Inflammatory macrophage treated with lipopolysaccharide for 1 hour (primary cell): ENCODE results near the gene CADPS.
A peak's percentile ranks its signal among the peaks of the same experiment; 100 is the strongest.

Experiments
- DNase-seq, 2 donors: peaks; one replicate each; pipeline ENCODE4 v3.0.0-alpha.2; 2020 to 2022

CADPS gene

DNA sequence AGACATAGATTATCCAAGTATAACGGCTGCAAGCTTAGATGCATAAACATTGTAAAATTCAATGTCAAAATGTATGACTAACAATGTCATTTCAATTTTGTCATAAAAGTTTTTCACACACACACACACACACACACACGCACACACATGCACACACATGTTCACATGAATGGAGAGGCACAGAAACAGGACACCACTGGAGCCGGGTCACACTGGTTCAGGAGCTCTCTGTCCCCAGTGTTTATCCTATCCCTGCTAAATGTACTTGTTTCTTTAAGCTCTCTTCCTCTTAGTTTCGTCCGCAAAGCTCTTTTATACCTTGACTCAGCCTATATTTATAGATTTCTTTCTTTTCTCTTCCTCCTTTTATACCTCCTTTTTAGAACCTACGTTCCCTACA lies 249.9 kb downstream of the CADPS start:
- DNase-seq: no peak

DNA sequence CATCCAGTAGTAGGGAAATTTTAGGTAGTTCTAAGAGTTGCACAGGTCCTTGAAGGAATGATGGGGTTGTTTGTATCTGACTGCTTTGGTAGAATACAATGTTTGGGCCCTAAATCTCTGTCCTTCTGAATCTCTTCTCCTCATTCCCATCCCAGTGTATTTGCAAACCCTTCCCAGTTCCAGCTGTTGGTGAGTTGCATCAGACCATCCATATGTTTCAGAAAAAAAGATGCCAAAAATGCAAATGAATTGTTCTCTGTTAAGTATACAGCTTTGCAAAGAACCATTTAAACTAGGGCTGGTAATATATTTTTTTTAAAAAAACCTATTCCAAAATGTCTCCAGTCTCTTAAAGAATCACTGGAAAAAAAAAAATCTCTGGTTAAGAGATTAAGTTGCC lies 251.0 kb downstream of the CADPS start:
- DNase-seq: no peak

DNA sequence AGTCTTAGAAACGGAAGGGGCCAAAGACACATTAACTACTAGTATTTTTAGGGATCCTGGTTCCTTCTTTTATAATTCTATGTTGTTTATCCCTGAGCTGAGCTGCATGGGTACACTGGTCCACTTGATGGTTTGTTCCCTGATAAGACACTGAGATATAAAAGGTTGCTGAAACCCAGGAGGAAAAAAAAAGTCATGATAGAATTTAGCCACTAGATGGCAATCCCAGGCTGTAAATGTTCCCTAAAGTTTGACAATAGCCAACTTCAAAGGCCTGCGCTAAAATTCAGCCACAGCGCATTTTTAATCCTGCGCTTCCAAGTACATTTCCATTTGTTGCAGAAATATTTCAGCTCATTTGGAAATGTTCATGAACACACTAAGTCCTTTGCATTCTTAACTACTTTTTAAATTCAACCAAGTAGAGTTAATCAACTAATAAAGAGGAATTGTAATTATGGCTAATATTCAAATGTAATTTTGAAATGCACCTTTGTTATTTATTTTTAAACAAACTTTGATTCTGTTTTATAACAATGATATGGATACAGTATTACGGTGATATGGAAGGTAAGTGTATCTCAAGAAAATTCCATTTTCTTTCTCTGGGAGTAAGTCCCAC lies 252.6 kb downstream of the CADPS start:
- DNase-seq: peak; percentile 6 to 47

DNA sequence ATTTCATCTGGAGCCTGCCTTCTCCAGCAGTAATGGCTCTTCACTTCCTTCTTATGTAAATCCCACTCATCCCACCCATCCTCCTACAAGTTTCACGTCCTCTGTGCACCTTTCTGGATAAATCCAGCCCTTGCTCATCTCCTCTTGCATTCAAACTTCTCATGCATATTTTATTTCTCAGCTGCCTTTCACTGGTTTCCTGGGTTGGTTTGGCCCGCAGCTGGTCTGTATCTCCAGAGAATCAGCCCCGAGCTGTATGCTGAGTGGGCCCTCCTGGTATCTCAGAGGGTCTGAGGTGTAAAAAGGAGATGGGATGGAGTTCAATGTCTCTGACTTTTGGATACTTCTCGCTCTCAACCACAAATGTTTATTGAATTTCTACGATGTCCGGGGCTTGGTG lies 253.3 kb downstream of the CADPS start:
- no peak for DNase-seq

DNA sequence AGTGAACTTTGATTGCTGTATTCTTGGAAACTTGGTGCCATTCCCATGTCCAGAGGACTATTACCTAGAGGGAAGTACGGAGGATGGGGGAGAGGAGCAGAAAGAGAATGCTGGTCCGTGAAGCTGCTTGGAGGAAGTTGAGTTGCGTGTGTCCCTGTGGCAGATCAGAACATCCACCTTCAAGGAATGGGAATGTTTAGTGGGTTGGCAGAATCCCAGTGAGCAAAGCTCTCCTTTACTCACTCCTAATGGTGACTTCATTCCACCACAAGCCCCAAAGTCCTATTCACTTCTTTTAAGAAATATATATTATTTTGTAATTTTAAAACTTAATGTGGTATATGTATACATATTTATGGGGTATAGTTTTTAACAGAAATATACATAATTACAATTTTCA lies 254.0 kb downstream of the CADPS start:
- DNase-seq: no peak

DNA sequence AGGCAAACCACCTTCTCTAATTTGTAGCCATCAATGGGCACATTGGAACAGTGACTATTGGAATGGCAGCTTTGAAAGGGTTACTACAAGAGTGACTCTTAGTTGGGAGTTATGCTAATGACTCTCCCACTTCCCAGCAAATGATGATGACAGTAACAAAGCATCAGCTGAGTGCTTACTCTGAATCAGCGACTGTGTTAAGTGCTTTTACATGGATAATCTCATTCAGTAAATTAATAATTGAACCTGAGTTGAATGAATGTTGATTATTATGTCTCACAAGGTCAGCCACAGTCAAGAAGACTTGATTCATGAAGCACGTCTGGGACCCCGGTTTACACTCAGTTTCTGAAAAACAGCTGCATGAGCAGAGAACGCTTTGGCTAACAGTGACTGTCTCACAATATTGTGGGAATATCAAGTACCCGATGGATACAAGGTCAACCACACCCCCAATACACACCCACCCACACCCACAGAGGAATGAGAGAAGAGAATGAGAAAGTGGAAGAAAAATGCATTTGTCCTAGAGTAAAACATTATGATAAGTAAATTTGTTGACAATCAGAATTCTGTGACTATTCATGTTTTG lies 259.9 kb downstream of the CADPS start:
- DNase-seq: no peak

DNA sequence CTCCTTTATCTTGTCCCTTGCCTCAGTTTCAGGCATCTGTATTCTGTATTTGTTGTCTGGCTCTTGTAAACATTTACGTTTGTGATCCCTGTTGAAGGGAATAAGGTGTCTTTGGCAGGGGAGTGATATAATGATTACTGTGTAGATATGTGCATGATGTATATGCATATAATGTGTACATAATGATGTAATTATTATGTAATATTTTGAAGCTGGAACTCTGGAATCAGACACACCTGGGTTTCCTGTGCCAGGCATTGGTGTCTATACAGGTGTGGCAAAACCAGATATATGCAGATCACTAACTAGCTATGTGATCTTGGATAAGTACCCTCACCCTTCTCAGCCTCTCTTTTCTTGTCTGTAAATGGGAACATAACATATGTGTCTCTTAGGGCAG lies 260.7 kb downstream of the CADPS start:
- no peak for DNase-seq

DNA sequence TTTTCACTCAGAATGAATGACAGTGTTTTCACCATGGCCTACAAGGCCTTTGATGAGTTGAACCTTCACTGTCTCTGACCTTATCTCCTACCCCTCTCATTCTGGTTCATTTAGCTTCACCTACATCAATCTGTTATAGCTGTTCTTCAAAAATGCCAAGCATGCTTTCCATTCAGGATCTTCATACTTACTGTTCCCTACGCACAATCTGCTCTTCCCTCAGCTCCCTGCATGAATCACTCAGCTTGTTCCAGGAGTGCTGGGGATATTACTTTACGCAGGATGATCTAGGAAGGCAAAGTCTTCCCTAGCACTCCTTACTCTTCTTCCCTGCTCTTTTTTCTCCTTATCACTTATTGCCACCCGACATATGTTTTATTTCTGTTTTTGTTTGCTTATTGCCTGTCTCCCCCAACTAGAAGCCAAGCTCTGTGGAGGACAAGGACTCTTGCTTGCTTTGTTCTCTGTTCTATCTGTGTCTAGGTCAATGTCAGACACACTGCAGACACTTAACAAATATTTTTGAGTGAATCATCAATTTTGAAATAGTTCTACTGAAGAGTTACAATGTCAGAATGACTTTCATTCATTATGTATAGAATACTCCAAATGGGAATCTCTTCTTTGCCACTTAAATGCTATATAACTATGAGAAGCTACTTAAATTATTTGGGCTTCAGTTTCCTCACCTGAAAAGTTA lies 263.5 kb downstream of the CADPS start:
- DNase-seq: no peak

DNA sequence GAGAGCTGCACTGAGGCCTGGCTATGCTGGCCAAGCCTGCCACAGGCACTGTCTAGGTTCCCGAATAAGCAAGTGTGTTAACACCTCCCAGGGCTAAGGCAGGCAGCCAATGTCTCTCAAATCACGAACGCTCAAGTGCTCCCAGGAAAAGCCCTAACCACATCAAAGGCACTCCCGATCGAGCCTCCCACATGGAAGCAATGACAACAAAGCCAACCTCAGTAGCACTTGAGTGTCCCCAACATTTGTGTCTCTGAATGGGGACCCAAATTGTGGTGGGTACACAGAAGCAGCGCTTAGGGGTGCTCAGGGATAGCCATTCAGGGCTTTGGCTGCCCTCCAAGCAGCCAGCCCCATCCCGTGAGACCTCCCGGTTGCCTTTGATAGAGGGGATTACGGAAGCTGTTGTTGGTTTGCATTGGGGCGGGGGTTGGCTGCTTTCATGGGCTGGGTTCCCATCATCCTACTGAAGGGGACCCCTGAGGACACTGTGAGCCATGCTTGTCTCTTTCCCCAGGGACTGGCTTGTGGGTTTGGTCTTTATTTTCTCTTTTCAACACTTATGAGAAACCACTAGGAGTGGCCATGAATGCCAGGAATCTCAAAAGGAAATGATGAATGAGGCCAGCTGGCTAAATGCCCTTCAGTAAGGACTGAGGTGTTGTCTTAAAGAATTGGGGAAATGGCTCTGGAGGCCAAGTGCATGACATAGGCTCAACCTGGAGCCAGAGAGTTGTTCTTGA lies 267.8 kb downstream of the CADPS start:
- DNase-seq: no peak

DNA sequence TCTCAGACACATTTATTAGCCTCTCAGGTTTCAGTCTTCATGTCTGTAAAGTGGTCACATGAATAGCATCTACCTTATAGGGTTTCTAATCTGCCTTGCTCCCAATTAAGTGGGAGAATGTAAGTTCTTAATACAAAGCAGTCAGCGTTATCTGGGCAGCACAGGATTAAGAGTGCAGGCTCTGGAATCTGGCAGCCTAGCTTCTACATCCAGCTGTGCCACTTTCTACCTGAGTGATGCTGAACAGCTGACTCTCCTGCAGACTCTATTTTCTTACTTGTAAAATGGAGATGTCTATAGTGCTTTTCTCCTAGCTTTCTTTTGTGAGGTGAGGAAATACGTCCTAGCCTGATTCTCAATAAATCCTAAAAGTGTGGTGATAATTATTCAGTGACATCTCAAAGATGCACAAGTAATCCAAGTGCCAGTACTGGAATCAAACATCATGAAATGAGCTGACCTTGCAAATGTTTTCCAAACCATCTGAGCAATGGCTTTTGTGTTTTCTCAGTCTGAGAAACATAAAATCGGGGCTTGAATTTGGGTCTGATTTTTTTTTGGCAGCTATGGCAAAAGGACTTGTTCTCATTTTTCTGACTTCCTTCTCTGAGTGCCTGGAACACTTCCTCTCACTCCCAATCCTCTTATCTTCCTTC lies 269.7 kb downstream of the CADPS start:
- DNase-seq: no peak

DNA sequence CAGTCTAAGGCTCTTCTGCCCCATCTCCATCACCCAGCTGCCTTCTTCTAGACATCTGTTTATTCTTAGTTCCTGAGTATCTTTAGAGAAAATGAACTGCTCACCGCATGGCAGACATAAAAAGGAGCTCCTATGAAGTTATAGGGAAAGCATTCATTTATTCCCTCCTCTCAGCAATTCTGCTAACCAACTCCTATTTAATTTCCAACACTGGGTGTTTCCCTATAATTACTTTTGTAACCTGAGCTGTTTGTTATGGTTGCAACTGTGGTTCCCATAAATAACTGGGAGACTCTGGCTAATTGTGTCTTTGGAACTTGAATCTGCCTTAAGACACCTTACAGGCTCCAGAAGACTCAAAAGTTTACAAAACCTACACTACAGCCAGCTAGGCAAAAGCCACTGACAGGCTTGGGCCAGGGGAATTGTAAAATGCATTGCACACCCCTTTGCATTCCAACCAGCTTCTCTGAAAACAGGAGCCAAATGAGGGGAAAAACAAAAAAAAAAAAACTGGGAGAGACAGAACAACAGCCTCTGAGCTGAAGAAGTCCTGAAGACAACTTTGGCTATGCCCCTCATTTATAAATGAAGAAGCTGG lies 270.4 kb downstream of the CADPS start:
- no peak for DNase-seq

DNA sequence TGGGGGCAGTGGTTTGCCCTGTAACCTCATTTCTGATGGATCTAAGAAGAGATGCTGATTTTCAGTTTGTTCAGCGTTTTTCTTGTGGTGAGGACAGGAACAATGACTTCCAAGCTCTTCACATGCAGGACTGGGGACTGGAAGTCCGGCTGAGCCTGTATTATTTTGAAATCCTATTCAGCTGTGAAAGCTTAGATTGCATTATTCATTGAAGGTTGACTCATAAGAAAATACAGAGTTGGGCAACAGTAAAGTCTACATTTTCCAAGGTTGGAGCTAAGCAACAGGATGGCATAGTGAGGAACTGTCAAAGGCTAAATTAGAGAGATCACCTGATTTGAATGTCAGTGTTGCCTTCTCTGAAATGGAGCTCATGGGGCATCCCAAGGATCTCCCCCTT lies 270.9 kb downstream of the CADPS start:
- DNase-seq: peak; percentile 12 to 17

DNA sequence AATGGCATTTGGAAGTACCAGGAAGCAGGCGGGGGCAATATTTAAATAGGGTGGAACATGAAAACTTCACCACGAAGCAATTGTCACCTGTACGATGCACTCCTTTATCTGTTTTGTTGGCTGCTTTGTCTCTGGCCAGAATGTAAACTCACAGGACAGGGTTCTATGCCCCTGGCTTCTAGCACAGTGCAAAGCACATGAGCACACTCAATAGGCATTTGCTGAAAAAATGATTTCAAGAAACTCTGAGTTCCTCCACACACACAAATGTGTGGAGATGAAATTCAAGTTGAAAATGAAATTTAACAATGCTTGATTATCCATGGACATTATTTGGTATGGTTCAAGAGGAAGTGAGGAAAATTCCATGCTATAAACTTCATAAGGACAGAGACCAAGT lies 272.2 kb downstream of the CADPS start:
- no peak for DNase-seq

DNA sequence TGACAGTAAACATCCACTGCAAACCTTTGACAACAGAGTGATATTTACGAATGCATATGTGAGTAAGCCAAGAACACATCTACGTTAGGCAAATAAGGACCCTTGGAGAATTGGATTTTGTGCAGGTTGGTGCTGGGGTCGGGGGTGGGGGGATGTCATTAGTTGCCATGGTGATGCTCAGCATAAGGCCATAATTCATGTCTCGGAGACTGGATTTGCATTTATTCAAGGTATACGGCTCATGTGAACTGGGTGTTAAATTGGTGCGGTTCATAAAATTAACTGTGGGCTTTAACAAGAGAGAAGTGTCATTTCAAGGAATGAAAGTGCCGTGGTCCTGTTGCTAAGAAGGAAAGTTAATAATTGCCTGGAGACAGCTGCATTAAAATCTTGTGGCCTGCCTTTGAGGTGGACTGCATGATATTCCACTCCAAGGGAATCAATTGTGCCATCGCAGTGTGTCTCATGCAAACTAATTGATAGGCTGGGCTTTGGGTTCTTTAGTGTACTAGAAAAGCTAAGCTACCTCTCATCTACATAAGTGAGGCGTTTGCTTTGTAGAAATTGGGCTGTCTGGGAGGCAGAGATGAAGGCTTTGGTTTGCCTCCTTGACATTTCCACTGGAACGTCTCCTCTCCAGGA lies 273.0 kb downstream of the CADPS start:
- DNase-seq: no peak

DNA sequence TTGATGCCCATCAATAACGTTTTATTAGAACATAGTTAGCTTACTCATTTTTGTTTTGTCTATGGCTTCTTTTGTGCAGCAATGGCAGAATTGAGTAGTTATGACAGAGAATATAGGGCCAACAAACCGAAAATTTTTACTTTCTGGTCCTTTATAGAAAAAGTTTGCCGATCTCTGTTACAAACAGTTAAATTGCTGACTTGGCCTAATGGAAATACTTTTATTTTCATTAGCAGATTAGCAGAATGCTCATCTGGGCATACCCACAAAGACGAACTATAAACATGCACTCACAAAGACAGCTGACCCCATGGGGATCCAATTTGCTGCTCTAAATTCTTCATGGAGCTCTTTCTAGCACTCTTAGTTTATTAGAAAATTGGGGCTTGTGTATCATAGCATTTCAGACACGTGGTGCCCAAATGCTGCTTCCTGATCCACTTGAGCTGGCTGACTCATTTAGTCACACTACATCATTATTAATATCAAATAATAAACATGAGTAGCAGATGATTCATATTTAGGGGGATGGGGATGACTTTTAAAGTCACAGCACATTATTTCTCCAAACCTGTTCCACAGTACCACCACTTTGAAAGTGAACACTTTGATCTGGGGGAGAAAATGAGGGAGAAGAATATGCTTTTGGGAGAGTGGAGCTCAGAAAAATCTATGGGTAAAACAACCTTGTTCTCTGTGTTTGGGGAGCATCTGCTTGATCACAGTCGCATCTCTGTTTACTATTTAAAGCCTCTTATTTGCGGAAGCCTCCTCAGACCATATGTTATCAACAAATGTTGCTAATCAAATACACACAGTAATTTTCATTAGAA lies 273.8 kb downstream of the CADPS start:
- DNase-seq: no peak

DNA sequence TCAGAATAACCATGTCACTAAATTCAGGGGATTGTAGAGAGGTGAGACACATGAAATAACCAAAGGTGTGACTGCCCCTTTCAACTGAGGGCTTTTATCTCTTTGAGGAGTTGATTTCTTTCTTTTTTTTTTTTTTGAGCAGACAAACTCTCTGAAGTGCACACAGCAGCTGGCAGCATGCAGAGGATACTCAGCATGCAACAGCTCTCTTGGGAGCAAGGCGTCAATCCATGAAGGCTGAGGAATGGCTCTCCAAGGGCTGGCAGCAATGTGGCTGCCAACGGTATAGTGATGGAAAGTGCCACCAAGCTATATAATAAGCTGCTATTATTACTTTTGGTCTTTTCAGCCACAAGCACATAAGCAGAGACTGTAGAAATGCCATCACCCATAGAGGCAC lies 275.2 kb downstream of the CADPS start:
- no peak for DNase-seq

DNA sequence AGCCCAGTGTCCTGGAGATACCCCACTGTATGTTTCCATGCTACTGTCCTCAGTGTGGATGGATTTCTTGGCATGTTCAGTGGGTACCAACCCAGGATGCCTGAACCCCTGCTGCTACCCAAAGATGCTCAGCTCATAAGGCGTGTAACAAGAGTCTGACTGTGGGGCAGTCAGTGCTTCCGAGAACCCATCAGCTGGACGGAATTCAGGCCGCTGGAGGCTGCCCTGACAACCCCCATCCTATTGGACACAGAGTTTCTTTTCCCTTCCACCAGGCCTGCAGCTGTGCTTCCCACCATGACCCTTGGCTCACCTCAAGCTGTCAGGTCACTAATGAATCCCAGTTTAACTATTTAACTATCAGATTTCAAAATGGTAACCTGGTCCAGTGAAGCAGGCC lies 277.7 kb downstream of the CADPS start:
- DNase-seq: no peak

DNA sequence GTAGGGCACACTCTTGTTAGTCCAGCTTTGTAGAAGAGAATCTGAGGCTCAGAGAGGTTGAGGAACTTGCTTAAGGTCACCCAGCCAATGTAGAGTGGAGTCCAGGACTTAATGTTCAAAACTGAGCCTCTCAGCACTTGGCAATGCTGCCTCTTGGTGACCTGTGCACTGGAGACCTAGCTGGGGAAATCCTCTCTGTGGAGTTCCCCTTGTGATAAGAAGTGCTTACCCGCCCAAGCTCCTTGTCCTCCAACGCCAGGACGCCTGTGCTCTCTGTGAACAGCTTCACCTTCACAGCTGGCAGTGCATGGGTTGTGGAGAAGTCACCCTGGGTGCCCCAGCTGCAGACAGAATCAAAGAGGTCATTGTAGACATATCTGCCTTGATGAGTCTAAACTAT lies 282.8 kb downstream of the CADPS start:
- no peak for DNase-seq

DNA sequence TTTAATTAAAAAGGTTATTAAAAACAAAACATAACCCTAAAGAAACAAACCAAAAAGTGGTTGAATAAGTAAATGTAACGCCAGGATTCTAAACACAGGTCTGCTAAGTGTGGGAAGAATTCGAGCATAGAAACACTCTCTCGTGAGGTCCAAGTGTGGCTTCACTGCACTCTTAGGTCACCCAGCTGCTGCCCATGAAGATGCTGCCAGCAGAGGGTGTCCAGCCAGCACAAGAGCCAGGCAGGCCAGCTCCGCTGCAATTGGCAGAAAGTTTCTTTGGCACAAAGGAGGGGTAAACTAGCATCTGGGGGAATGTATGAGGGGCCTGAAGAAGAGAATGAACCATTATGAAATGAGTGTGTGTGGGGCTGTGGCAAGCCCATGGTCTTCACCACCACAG lies 286.1 kb downstream of the CADPS start:
- DNase-seq: no peak

DNA sequence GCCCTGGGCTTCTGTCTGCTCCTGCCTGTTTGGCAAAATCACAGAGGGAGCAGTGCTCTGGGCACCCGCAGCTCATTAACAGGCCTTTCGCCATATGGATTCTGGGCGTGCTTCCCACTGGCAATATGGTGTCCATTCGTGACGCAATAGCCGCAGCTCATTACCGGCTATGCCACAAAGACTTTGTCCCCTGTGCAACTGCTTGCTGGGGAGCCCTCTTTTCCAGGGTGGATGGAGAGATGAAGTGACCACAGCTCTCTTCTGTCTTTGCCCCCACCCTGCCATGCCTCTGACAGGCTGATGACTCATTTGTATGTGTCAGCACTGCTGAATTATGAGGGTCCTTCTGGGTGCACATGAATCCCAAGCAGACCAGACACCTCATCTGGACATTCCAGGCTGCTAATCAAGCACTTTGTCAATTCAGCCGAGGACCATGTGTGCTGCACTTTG lies 287.6 kb downstream of the CADPS start:
- DNase-seq: no peak

DNA sequence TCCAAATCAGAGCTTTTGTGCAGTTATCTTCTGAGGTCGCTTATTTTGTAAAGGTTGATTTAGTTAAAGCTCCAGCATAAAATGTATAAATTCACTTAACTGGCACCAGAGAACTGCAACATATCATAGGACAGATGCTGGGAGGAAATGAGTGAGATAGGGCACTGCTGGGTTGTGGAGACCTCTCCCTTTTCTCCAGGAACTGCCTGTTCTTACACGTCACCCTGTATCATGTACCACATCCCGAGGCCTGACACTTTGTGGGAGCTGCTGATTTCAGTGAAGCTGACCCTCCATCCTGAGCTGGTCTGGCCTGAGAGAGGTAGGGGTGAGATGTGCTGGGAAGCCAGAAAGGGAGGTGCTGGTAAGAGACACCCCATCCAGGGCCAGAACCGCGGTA lies 288.0 kb downstream of the CADPS start:
- no peak for DNase-seq
